HG02763 (cell line): ENCODE measurements around the gene FXN.
"Not testable (repeated sequence)": the region's sequence is repeated elsewhere in the genome, so short reads cannot be mapped to it uniquely, and the experiment has no call there.

Source experiments
- ATAC-seq: cut with Tn5 transposase; IDR thresholded peaks from one replicate; pipeline ENCODE4 v1.9.1; 2021; ENCODE audit warnings: mild to moderate bottlenecking, moderate library complexity; ENCODE audit not compliant: unreplicated experiment

FXN gene

DNA sequence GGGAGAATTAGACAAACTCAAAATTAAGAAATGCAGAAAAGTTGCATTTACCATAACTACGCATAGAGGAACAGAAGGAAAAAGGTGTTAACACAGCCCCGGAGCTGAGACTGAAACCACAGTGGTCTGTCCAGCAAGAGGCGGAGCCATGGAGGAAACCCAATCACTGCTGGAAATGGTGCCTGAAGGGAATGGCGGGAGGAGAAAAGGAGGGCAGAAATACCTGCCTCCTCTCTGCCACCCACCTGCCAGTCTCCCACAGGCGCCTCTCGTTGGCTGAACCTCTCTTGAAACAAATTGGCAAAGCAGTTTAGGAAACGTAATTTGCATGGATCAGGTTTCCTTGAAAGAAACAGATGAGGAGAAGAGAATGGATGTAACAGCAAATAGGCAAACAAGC lies 11.9 kb upstream of the FXN start:
- no peak for ATAC-seq

DNA sequence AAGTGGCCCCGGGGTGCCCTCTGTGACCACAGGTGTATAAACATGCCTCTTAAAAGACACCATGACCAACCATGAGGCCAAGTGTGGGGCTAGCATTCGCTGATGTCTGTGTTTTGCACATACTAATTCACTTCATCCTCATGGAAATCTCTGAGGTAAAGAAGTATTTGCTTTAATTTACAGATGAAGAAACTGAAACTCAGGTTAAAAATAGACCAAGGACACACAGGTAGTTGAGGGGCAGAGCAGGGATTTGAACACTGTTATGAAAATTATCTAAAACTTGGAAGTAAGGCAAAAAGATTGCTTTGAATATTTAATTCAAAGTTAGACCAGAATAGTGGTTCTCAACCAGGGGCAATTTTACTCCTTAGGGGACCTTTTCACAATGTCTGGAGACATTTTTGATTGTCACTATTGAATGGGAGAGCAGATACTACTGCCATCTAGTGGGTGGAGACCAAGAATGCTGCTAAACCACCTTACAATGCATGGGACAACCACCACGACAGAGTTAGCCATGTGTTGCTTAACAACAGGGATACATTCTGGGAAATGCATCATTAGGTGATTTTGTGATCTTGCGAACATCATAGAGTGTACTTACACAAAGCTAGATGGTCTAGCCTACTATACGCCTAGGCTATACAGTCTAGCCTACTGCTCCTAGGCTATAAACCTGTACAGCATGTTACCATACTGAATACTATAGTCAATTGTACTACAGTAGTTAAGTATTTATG lies 8.0 kb upstream of the FXN start:
- peak; percentile 58 for ATAC-seq

DNA sequence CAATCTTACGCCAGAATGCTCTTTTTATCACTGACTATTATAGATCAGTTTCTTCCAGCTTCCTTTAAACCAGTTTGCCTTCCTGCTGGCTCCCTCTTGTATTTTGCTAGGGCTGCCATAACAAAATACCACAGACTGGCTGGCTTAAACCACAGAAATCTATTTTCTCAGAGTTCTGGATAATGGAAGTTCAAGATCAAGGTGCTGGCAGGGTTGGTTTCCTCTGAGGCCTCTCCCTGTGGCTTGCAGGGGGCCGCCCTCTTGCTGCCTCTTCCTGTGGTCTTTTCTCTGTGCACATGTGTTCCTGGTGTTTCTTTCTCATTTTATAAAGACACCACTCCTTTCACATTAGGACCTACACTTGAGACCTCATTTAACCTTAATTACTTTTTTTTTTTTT lies 6.8 kb upstream of the FXN start:
- no peak for ATAC-seq

DNA sequence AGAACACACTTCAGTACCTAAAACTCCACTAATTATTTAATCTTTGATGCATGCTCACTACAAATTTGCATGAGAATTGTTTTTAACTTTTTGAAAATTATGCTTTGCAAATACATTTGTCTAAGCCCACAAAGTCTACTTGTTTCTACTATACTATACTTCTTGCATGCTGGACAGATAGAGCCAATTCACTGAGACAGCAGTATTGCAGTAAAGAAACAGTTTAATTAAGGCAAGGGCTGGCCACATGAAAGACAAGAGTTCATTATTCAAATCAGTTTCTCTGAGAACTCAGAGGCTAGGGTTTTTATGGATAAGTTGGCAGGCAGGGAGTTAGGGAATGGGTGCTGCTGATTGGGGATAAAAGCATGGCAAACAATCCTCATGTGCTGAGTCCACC lies 6.0 kb upstream of the FXN start:
- no peak for ATAC-seq

DNA sequence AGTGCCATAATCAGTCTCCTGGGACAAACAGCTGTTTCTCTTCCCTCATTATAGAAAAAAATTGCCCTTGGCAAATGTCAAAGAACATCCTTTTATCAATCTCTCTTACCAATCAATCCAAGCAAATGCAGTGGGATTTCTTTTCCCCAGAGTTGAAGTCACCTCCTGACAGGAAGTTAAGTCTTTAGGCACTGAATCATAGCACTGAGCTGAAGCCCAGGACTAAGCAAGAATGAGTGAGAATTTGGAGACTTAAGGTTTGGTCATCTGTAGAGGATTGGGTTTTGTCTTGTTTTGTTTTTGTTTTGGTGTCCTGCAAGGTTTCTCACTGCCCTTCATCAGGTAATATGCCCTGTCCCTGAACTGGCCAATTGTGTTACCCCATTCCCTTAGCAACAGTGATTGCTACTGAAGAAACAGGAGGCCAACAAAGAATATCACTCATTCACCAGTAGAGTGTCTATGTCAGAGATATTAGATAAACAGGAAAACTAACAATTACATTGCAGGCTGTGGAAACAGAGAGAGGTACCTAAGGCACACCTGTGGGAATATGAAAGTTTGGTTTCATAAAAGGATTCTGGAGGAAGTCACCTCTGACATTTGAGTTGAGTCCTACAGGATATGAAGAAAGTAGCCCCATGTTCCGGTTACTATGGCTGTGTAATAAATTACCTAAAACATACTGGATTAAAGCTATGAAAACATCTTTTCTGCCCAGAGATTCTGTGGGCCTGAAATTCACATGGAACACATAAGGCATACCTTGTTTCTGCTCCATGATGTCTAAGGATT lies 4.5 kb upstream of the FXN start:
- ATAC-seq: no peak

DNA sequence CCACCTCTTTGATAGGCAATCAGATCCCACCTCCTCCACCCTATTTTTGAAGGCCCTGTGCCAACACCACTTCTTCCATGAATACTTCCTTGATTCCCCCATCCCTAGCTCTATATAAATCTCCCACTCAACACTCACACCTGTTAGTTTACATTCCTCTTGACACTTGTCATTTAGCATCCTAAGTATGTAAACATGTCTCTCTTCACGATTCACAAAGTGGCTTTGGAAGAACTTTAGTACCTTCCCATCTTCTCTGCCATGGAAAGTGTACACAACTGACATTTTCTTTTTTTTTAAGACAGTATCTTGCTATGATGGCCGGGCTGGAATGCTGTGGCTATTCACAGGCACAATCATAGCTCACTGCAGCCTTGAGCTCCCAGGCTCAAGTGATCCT lies 1.5 kb upstream of the FXN start:
- no peak for ATAC-seq

DNA sequence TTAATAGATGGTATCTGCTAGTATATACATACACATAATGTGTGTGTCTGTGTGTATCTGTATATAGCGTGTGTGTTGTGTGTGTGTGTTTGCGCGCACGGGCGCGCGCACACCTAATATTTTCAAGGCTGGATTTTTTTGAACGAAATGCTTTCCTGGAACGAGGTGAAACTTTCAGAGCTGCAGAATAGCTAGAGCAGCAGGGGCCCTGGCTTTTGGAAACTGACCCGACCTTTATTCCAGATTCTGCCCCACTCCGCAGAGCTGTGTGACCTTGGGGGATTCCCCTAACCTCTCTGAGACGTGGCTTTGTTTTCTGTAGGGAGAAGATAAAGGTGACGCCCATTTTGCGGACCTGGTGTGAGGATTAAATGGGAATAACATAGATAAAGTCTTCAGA lies 757 bp downstream of the FXN start:
- ATAC-seq: no peak

DNA sequence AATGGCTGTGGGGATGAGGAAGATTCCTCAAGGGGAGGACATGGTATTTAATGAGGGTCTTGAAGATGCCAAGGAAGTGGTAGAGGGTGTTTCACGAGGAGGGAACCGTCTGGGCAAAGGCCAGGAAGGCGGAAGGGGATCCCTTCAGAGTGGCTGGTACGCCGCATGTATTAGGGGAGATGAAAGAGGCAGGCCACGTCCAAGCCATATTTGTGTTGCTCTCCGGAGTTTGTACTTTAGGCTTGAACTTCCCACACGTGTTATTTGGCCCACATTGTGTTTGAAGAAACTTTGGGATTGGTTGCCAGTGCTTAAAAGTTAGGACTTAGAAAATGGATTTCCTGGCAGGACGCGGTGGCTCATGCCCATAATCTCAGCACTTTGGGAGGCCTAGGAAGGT lies 1.2 kb downstream of the FXN start:
- ATAC-seq: no peak

DNA sequence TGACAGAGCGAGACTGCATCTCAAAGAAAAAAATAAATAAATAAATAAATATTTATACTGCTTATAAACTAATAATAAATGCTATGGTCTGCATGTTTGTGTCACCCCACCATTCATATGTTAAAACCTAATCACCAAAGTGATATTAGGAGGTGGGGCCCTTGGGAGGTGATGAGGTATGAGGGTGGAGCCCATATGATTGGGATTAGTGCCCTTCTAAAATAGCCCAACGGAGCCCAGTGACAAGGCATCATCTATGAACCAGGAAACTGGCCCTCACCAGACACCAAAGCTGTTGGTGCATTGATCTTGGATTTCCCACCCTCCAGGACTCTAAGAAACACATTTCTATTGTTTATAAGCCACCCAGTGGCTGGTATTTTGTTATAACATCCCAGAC lies 5.1 kb downstream of the FXN start:
- no peak for ATAC-seq

DNA sequence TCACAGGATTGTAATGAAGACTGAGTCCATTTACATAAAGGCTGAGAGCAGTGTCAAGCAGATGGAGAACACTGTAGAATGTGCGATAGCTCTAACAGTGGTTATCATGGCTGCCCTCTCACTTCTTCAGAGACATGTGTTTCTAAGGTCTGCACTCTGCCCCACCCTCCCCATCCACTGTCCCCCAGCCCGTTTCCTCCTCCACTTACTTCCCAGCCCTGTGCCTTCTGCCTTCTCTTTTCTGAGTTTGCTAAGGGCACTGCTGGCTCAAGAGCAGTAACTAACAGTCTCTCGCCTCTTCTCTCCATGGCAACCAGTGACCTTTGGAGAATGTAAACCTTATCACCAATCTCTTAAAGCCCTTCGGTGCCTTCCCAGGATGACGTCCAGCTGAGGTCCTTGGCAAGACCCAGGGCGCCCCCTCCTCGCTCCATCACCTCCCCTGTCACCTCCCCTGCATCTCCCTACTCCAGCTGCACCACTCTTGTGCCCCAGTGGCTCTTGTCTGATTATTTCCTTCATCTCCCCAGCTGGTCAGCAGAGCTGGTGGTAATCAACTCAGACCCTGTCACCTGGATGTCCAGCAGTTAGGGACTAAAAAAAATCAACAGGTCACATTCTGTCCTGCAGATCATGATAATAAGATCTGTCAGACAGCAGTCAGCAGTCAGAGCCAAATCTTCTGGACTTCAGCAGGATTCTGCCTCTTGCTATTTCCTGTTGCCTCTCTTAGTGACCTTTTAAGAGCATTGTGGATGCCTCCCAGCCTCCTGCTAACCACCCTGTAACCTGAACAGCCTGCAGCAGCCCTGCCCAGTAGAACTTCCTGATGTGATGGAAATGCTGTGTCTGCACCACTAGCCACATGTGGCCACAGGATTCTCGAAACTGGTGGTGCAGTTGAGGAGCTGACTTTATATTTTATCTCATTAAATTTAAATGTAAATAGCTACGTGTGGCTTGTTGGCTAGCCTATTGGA lies 9.0 kb downstream of the FXN start:
- no peak for ATAC-seq

DNA sequence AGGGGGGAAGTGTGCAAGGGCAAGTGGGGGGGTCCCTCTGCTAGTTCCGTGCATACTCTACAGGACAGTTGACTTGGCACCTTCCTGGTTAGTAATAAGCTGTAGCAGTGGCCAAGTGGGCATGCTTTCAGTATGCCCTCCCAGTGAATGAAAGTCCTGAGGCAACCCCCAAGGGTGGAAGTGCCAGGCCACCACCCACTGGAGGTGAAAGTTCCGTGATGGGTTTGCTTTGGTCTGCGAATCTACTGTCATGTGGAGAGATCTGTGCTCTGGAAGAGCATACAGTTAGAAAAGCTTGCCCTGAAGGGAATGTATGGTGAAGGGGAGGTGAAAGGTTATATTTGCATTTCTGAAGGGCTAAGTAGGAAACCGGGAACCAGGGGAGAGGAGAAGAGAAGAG lies 10.3 kb downstream of the FXN start:
- ATAC-seq: no peak

DNA sequence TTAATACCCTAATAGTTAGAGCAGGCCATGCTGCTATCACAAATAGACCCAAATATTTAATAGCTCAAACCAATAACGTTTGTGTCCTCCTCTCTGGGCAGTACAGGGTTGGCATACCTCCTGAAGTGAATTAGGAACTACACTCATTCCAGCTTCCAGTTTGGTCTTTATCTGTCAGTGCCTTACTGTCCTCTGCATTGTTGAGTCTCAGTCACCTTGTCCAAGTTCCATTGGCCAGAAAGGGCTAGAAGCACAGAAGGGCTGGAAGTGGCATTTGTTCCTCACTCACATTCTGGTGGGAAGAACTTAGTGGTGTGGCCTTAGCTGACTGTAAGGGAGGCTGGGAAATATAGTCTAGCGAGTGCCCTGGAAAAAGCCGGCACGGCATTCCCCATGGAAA lies 11.2 kb downstream of the FXN start:
- ATAC-seq: no peak

DNA sequence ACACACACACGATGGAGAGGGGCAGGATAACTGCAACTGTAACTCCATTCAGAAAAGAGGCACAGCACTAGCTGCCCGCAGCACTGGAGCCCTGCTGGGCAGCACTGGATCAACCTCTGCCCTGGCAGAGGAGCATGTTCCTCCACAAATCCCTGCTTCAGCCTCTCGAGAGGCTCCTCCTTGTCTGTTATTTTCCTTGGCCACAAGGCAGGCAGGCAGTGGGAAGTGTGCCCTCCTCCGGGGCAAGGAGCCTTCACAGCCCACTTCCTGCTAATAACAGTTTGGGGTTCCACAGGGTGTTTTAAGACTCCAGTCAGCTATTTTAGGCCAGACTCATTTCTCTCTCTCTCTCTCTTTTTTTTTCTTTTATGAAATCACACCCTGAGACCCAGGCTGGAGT lies 11.8 kb downstream of the FXN start:
- ATAC-seq: no peak

DNA sequence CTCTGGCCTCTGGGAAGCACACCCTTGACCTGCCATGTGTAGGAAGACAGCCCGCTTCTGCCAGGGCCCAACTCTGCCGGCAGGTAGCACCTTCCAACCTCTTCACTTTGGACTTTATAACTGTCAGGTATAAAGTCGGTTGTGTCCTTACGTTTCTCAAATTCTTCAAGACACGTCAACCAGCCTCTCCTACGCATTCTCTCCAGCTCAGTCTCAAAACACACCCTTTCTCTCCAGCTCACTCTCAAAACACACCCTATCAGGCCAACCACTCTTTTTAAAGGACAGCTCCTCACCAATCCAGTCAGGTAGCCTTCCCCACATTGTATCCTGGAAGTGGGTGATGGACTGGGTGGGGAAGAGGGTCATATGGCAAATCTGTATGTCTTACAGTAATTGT lies 13.5 kb downstream of the FXN start:
- no peak for ATAC-seq

DNA sequence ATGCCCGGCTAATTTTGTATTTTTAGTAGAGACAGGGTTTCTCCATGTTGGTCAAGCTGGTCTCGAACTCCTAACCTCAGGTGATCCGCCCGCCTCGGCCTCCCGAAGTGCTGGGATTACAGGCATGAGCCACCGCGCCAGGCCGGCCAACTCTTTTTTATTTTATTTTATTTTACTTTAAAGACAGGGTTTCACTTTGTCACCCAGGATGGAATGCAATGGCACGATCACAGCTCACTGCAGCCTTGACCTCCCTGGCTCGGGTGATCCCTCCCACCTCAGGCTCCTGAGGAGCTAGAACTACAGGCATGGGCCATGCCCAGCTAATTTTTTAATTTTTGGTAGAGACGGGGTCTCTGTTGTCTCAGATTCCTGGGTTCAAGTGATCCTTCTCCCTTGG lies 15.4 kb downstream of the FXN start:
- not testable (repeated sequence) for ATAC-seq

DNA sequence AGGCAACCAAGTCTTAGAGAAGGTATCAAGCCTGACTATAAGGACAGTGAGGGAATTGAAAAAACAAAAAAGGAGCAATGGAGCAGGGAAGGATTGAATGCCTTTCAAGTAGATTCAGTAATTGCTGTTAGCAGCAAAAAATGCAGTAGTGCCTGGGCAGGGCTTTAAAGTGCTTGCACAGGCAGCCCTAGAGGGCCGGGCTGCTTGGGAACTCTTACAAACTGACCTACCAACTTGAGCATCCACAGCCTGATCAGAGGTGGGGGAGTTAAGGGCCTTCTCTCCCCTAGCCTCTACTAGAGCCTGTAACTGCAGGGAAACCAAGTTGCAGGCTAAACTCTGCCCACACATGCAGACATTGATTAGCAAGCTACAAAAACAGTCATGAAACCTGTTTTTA lies 19.4 kb downstream of the FXN start:
- no peak for ATAC-seq

DNA sequence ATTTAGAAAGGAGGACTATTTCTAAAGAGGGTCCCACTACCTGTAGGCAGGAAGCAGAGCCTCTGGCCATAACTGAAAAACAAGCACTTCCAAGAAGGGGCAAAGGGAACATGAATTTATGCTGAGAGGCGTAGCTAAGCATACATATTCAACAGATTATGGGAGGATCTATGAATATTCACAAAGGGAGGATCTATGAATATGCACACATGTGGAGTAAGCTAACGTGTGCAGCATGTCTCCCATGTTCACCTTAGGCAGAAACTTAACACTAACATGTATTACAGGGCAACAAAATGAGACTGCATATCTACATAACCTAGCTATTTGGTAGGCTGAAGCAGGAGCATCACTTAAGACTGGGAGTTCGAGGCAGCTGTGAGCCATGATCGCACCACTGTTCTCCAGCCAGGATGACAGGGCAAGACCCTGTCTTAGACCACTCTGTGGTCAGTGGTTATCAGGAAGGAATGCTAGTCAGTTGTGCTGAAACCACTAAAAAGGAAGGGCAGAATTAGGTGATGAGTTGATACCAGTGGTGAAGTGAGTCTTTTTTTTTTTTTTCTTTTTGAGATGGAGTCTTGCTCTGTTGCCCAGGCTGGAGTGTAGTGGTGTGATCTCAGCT lies 20.8 kb downstream of the FXN start:
- no peak for ATAC-seq

DNA sequence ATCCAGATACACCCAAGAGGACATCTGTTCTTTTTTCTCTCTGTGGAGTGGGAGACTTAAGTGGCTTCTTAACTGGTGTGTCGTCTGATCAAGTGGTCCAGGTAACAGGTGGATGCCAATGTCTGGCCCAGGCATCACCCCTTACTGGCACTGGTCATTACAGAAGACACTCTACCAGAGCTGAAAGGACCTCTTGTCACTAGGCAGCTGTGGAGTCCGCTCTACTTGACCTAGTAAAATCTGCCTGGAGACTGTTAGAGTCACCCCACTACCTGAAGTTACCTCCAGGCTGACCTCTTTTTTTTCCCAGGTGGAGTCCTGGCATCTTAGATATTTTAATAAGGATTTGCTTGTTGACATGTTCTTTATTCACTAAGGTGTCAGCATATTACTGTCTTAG lies 22.5 kb downstream of the FXN start:
- no peak for ATAC-seq

DNA sequence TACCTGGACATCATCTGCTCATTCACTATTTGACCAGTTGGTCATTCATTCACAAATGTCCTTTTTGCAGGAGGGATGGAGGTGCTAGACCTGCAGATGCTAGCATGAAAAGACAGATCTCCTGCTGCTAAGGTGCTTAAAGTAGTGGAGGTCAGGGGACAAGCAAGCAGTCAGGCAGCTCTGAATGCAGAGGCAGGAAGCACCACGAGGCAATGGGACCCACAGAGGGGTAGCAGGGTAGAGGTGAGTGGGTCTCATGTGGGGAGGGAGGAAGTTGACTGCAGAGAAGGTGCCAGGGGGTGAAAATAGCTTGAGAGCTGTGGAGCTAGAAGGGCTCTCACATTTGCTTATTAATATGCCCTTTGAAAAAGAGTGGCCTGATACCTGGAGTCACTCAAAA lies 25.2 kb downstream of the FXN start:
- no peak for ATAC-seq

DNA sequence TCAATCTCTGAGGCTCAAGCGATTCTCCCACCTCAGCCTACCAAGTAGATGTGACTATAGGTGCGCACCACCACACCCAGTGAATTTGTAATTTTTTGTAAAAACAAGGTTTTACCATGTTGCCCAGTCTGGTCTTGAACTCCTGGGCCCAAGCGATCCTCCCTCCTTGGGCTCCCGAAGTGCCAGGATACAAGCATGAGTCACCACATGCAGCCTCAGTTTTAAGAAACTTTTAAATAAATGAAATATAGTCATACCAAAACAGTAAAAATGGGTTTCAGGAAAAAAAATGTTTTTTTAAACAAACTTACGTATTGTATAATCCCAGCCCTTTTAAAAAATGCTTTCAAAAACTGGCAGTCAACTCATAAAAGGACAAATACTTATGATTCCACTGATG lies 26.6 kb downstream of the FXN start:
- no peak for ATAC-seq

DNA sequence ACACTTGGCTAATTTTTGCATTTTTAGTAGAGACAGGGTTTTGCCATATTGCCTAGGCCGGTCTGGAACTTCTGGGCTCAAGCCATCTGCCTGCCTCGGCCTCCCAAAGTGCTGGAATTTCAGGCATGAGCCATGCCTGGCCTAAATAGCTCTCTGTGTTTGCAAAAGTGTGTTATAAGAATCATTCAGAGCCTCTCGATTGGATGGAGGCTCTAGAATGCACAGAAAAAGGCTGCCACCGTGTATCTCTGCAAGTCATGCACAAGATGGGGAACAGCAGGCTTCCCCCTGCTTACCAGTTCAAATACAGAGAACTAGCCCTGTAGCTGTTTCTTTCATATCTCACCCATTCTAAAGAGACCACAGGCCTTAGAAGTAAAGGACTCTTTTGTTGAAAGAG lies 28.3 kb downstream of the FXN start:
- ATAC-seq: no peak
